ENCODE data around the gene FRK.
"Not testable (repeated sequence)": the region's sequence is repeated elsewhere in the genome, so short reads cannot be mapped to it uniquely, and the experiment has no call there.

Gene FRK

GRCh38 chr6:115935361-115935760, 125.3 kb downstream of the FRK start:
- Mint-ChIP-seq H3K4me1 (no peaks in the 10 kb centered on the region), H3K27ac (no peak overlapping the region), H3K27me3 (ENCODE audit: low read depth) (no peaks in the 10 kb centered on the region), H3K9me3 (peaks cover 21% of the 10 kb centered on the region), H3K36me3 (ENCODE audit: low read depth) (peaks cover 14% of the 10 kb centered on the region), H3K4me3 (no peak overlapping the region)
- TF ChIP-seq, protein P1, sequence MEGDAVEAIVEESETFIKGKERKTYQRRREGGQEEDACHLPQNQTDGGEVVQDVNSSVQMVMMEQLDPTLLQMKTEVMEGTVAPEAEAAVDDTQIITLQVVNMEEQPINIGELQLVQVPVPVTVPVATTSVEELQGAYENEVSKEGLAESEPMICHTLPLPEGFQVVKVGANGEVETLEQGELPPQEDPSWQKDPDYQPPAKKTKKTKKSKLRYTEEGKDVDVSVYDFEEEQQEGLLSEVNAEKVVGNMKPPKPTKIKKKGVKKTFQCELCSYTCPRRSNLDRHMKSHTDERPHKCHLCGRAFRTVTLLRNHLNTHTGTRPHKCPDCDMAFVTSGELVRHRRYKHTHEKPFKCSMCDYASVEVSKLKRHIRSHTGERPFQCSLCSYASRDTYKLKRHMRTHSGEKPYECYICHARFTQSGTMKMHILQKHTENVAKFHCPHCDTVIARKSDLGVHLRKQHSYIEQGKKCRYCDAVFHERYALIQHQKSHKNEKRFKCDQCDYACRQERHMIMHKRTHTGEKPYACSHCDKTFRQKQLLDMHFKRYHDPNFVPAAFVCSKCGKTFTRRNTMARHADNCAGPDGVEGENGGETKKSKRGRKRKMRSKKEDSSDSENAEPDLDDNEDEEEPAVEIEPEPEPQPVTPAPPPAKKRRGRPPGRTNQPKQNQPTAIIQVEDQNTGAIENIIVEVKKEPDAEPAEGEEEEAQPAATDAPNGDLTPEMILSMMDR (IDR thresholded peaks at IDR 0.05; ENCODE audit: unreplicated experiment in 3 of 3): no peak

GRCh38 chr6:115934829-115935228, 125.9 kb downstream of the FRK start:
- no peaks in the 10 kb centered on the region for H3K27me3 Mint-ChIP-seq (ENCODE audit: low read depth)
- TF ChIP-seq, protein P1 (IDR thresholded peaks at IDR 0.05; ENCODE audit: unreplicated experiment in 3 of 3): no peak
- no peak overlapping the region for H3K27ac Mint-ChIP-seq
- peaks cover 10% of the 10 kb centered on the region for H3K36me3 Mint-ChIP-seq (ENCODE audit: low read depth)
- H3K4me3 Mint-ChIP-seq: no peak overlapping the region
- no peaks in the 10 kb centered on the region for H3K4me1 Mint-ChIP-seq
- H3K9me3 Mint-ChIP-seq: peaks cover 17% of the 10 kb centered on the region

- Mint-ChIP-seq H3K27ac (no peak overlapping the region), H3K4me1 (no peaks in the 10 kb centered on the region), H3K9me3 (peaks cover 10% of the 10 kb centered on the region), H3K36me3 (ENCODE audit: low read depth) (peaks cover 5% of the 10 kb centered on the region), H3K27me3 (ENCODE audit: low read depth) (no peaks in the 10 kb centered on the region), H3K4me3 (no peak overlapping the region)
- TF ChIP-seq, protein P1 (IDR thresholded peaks at IDR 0.05; ENCODE audit: unreplicated experiment in 3 of 3): no peak
Observed at GRCh38 chr6:115934145-115934544, 126.5 kb downstream of the FRK start.

- peaks cover 3% of the 10 kb centered on the region for H3K9me3 Mint-ChIP-seq
- H3K27ac Mint-ChIP-seq: no peak overlapping the region
- H3K4me3 Mint-ChIP-seq: no peak overlapping the region
- TF ChIP-seq, protein P1 (IDR thresholded peaks at IDR 0.05; ENCODE audit: unreplicated experiment in 3 of 3): no peak
- H3K36me3 Mint-ChIP-seq (ENCODE audit: low read depth): no peaks in the 10 kb centered on the region
- H3K27me3 Mint-ChIP-seq (ENCODE audit: low read depth): no peaks in the 10 kb centered on the region
- no peaks in the 10 kb centered on the region for H3K4me1 Mint-ChIP-seq
Observed at GRCh38 chr6:115932481-115932880, 128.2 kb downstream of the FRK start.

DNA sequence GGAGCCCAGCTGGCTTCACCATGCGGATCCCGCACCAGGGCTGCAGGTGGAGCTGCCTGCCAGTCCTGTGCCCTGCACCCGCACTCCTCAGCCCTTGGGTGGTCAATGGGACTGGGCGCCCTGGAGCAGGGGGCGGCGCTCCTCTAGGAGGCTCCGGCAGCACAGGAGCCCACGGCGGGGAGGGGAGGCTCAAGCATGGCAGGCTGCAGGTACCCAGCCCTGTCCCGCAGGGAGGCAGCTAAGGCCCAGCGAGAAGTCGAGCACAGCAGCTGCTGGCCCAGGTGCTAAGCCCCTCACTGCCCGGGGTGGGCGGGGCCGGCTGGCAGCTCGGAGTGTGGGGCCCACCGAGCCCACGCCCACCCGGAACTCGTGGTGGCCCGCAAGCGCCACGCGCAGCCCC, 132.7 kb downstream of the FRK start:
- H3K9me3 Mint-ChIP-seq; H3K4me1 Mint-ChIP-seq; H3K4me3 Mint-ChIP-seq; H3K27ac Mint-ChIP-seq; H3K36me3 Mint-ChIP-seq (ENCODE audit: low read depth); H3K27me3 Mint-ChIP-seq (ENCODE audit: low read depth): not testable (repeated sequence)

- TF ChIP-seq, protein P1 (IDR thresholded peaks at IDR 0.05; ENCODE audit: unreplicated experiment in 3 of 3): no peak
- no peaks in the 10 kb centered on the region for H3K27me3 Mint-ChIP-seq (ENCODE audit: low read depth)
- H3K9me3 Mint-ChIP-seq: no peaks in the 10 kb centered on the region
- no peaks in the 10 kb centered on the region for H3K36me3 Mint-ChIP-seq (ENCODE audit: low read depth)
- no peaks in the 10 kb centered on the region for H3K4me1 Mint-ChIP-seq
- H3K27ac Mint-ChIP-seq: no peak overlapping the region
- H3K4me3 Mint-ChIP-seq: no peak overlapping the region
Observed at GRCh38 chr6:115922971-115923370, 137.7 kb downstream of the FRK start.
